AG04450 (cell line): ENCODE results near the gene CCDC6. TPM values are rescaled to one million over a fixed set of nuclear protein-coding genes. Genes with fewer than 3 reads are reported as not detected.
"Not testable (repeated sequence)": the region's sequence is repeated elsewhere in the genome, so short reads cannot be mapped to it uniquely, and the experiment has no call there.

ENCODE experiments used
- CTCF ChIA-PET: fragments of 300-600, 350-600 bp; formaldehyde crosslinking; extraction: SDS; loops from one replicate; lab custom pipeline; 2022; ENCODE audit warnings: antibody characterized with exemption, inconsistent platforms; lab: Charles Lee
- POLR2A ChIA-PET: fragments of 350-600 bp; formaldehyde crosslinking; extraction: SDS; loops from one replicate; lab custom pipeline; 2021; ENCODE audit warnings: antibody characterized with exemption, inconsistent platforms; lab: Yijun Ruan, JAX
- DNase-seq: peaks from one replicate; pipeline ENCODE4 v3.0.0-alpha.2; 2011; ENCODE audit warnings: low read depth, low spot score
- H3K27ac ChIP-seq: one replicate; pipeline ENCODE4 v1.5.1; 2012; ENCODE audit warnings: low read depth, low read length, control low read depth
- H3K27me3 ChIP-seq: one replicate; pipeline ENCODE4 v1.6.0; 2012; ENCODE audit warnings: low read length; ENCODE audit not compliant: control insufficient read depth, insufficient read depth
- H3K4me3 ChIP-seq: 2 replicates; pipeline ENCODE4 v1.5.1; 2011; ENCODE audit warnings: mild to moderate bottlenecking, low read depth, low read length, control low read depth
- H3K9me3 ChIP-seq: 2 replicates; pipeline ENCODE4 v1.5.1; 2012; ENCODE audit warnings: low read length; ENCODE audit not compliant: control insufficient read depth, insufficient read depth
- polyA minus RNA-seq: library from RNA; depleted of rRNA, polyadenylated mRNA; stranded (reverse); fragments of >200 nt; gene quantifications from 2 replicates; pipeline ENCODE4 v1.2.3, GENCODE V29; 2011; rRNA and poly(A)+ RNA removed
- polyA plus RNA-seq: library from polyadenylated mRNA; depleted of rRNA; stranded (reverse); fragments of >200 nt; gene quantifications from 2 replicates; pipeline ENCODE4 v1.2.3, GENCODE V29; 2011; rRNA removed
- TF ChIP-seq, protein P1 (sequence below): IDR thresholded peaks from 2 replicates; pipeline ENCODE4 v1.5.1; 2011; ENCODE audit warnings: low read depth, low read length, control low read depth, inconsistent platforms

The CCDC6 gene
- 42.2 and 51.1 TPM in 2 replicates for polyA plus RNA-seq
- 61.9 and 85.7 TPM in 2 replicates for polyA minus RNA-seq

DNA sequence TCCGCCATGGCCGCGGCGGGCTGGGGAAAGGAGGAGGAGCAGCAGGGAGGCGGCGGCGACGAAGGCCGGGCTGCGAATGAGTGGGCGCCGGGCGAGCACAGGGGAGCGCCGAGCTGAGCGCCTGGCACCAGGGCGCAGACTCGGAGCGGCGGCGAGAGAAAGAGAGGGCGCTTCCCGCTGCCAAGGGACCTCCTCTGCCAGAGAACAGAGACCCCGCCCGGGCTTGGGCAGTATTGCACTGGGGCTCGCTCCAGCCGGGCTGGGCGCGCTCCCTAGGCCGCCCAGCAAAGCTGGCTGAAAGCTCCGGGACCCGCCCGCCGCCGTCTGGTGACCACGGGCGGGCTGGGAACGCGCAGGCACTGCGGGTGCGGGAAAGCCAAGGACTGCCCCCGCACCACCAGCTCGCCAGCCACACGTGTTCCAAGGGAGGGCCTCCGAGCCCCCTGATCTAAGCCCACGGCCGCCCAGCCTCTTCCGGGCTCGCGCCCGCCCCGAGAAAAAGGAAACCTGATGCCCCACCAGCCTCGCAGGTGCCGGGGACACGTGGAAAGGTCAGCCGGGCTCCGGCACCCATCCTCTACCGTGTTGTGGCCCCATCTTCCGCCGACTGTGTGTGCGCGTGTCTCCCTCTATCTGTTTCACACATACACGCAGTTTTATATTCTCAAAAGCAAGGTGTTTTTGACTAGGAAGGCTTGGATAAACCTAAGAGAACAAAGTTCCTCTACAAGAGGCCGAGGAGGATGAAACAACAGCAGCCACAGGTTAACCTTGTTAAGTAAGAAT lies at the start of gene CCDC6:
TSS of gene CCDC6 (minus strand) at position 140 of the 786 bp plus-strand sequence. CDS start at position 8, 132 bp downstream.
- TF ChIP-seq, protein P1, sequence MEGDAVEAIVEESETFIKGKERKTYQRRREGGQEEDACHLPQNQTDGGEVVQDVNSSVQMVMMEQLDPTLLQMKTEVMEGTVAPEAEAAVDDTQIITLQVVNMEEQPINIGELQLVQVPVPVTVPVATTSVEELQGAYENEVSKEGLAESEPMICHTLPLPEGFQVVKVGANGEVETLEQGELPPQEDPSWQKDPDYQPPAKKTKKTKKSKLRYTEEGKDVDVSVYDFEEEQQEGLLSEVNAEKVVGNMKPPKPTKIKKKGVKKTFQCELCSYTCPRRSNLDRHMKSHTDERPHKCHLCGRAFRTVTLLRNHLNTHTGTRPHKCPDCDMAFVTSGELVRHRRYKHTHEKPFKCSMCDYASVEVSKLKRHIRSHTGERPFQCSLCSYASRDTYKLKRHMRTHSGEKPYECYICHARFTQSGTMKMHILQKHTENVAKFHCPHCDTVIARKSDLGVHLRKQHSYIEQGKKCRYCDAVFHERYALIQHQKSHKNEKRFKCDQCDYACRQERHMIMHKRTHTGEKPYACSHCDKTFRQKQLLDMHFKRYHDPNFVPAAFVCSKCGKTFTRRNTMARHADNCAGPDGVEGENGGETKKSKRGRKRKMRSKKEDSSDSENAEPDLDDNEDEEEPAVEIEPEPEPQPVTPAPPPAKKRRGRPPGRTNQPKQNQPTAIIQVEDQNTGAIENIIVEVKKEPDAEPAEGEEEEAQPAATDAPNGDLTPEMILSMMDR = peak; percentile 72
- peak; percentile 81 for DNase-seq
- peak within 1 kb of the TSS; percentile 88 for H3K27ac ChIP-seq
- peaks cover 2% of the 10 kb centered on the region; the same call in 1 of the 2 replicates for H3K9me3 ChIP-seq
- H3K27me3 ChIP-seq = no peaks in the 10 kb centered on the region
- CTCF ChIA-PET = interaction anchor here (0.6 to 5.3 kb wide), 25 partner anchors 9 to 1531 kb away, joined by 3 to 58 read pairs (median 4); no protein-coding TSS in a partner anchor
- POLR2A ChIA-PET = interaction anchor here (0.7 to 2.2 kb wide), 10 partner anchors 11 to 872 kb away, joined by 3 to 16 read pairs (median 4); partner anchors contain the start of gene CDK1
- peak within 1 kb of the TSS; percentile 92 for H3K4me3 ChIP-seq

DNA sequence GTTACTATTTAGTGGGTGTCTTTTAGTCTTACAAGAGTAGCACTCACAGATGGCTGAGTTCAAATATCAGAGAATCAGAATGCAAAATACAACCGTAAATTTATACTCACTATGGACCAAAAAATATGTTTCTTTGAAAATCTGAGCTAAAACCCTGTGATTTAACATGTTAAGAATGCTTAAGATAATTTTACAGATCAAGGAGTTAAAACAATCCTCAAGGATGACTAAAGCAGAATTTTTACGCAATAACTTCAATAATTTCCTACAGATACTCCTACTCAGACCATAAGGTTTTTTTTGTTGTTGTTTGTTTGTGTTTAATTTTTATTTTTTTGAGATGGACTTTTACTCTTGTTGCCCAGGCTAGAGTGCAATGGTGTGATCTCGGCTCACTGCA lies 47.9 kb upstream of the CCDC6 start:
- Histone ChIP-seq H3K4me3 (no peak overlapping the region), H3K9me3 (no peaks in the 10 kb centered on the region), H3K27me3 (no peaks in the 10 kb centered on the region), H3K27ac (no peak overlapping the region)
- CTCF ChIA-PET = no interaction called here
- no peak for DNase-seq
- POLR2A ChIA-PET = no interaction called here
- TF ChIP-seq, protein P1 = no peak

DNA sequence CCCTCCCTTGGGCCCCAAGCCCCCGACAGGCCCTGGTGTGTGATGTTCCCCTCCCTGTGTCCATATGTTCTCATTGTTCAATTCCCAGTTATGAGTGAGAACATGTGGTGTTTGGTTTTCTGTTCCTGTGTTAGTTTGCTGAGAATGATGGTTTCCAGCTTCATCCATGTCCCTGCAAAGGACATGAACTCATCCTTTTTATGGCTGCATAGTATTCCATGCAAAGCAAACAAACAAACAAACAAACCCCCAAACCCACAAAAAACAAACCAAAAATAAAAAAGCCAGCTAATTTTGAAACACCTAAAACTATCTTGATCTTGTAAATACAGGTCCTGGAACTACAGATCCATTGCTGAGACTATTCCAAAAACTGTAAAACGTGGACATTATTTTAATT lies 47.4 kb upstream of the CCDC6 start:
- H3K9me3 ChIP-seq, CTCF ChIA-PET, POLR2A ChIA-PET, DNase-seq, H3K27ac ChIP-seq, H3K27me3 ChIP-seq, H3K4me3 ChIP-seq: not testable (repeated sequence)

DNA sequence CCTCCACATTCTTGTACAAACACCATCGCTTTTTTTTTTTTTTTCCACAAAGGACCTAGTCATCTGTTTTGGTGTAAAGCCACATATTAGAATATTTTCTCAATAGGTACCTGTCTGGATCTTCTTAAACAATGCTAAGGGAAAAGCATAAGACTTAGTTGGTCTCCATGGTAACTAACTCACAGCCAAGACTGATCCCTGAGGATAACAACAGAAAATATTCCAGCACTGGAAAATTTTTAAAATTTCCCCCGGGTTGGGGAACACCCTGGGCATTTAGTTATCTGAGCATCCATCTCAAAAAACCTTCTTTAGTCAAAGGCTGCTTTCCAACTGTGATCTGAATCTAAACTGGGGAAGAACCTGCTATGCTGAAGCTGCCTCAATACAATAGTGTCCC lies 43.7 kb upstream of the CCDC6 start:
- Histone ChIP-seq H3K4me3 (no peak overlapping the region), H3K9me3 (no peaks in the 10 kb centered on the region), H3K27me3 (no peaks in the 10 kb centered on the region), H3K27ac (no peak overlapping the region)
- TF ChIP-seq, protein P1 = no peak
- DNase-seq = no peak
- CTCF ChIA-PET = no interaction called here
- POLR2A ChIA-PET = no interaction called here

DNA sequence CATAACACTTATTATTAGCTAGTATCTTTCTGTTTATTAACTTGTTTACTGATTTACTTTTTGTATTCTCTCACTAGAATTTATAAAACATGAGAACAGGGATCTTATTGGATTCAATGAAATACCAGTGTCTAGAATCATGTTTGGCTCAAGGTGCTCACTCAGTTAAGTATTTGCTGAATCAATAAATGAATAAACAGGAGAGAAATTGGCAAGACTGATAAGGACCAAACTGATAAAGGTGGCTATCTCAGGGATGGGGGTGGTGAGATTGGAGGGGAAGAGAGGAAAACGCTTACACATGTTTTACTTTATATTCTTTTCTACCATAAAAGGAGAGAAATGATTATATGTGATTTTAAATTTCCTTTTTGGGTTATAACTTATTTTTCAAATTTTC lies 43.3 kb upstream of the CCDC6 start:
- TF ChIP-seq, protein P1 = no peak
- no peak for DNase-seq
- ChIA-PET POLR2A (no interaction called here), CTCF (no interaction called here)
- Histone ChIP-seq H3K27me3 (no peaks in the 10 kb centered on the region), H3K4me3 (no peak overlapping the region), H3K9me3 (no peaks in the 10 kb centered on the region), H3K27ac (no peak overlapping the region)
